SK-N-SH treated with all-trans-retinoic acid at 6 μM for 48 hours (cell line): Measurements from ENCODE around the gene FEV.

Experiments used
- ARNTL ChIP-seq: fragments of 450-650 bp; formaldehyde crosslinking; IDR thresholded peaks from 2 replicates; pipeline ENCODE4 v1.5.0; 2020; ENCODE audit warnings: low read depth, mild to moderate bottlenecking, moderate library complexity, borderline replicate concordance
- PATZ1 ChIP-seq: fragments of 250-450 bp; sonication (Bioruptor Pico); IDR thresholded peaks from 2 replicates; pipeline ENCODE4 v1.8.0; 2020; ENCODE audit warnings: mild to moderate bottlenecking, moderate library complexity, borderline replicate concordance
- RARB ChIP-seq: fragments of 250-450 bp; sonication (Bioruptor Pico); IDR thresholded peaks from 2 replicates; pipeline ENCODE4 v1.8.0; 2021; ENCODE audit warnings: mild to moderate bottlenecking, moderate library complexity
- SNAI2 ChIP-seq: fragments of 250-450 bp; sonication (Bioruptor Pico); IDR thresholded peaks from 2 replicates; pipeline ENCODE4 v1.5.0; 2020; ENCODE audit warnings: mild to moderate bottlenecking, moderate library complexity
- TOX ChIP-seq: fragments of 250-450 bp; sonication (Bioruptor Pico); IDR thresholded peaks from 2 replicates; pipeline ENCODE4 v1.8.0; 2021; ENCODE audit warnings: mild to moderate bottlenecking, moderate library complexity, borderline replicate concordance
- ZC3H10 ChIP-seq: fragments of 250-450 bp; sonication (Bioruptor Pico); IDR thresholded peaks from 2 replicates; pipeline ENCODE4 v1.5.1; 2021; ENCODE audit warnings: mild to moderate bottlenecking, moderate library complexity
- ZFP3 ChIP-seq: fragments of 250-450 bp; sonication (Bioruptor Pico); IDR thresholded peaks from 2 replicates; pipeline ENCODE4 v1.5.0; 2020; ENCODE audit warnings: mild to moderate bottlenecking, moderate library complexity

- TF ChIP-seq SNAI2 (CRISPR knock-in tag) (no peak), ARNTL (no peak), ZFP3 (CRISPR knock-in tag) (no peak), RARB (CRISPR knock-in tag) (no peak), ZC3H10 (no peak), PATZ1 (CRISPR knock-in tag) (no peak), TOX (CRISPR knock-in tag) (no peak)
These were observed 32.4 kb upstream of the FEV start for GRCh38 chr2:219017201-219017931.
